CD14-positive monocyte (primary cell): ENCODE results near the gene PSMD12. TPM values are rescaled to one million over a fixed set of nuclear protein-coding genes. Genes with fewer than 3 reads are reported as not detected.

Source experiments
- DNase-seq, 3 donors: peaks; one replicate each; pipeline ENCODE4 v3.0.0-alpha.2; 2011 to 2022
- H2AFZ ChIP-seq: 2 replicates; pipeline ENCODE4 v1.6.0; 2012; ENCODE audit warnings: mild to moderate bottlenecking, low read depth, low read length, inconsistent platforms; ENCODE audit not compliant: insufficient read depth, poor library complexity, severe bottlenecking
- H3K27ac ChIP-seq, 2 donors: 1 replicate in 1 of 2; 2 replicates in 1 of 2; pipeline ENCODE4 v1.5.1; 2012 to 2013; ENCODE audit warnings: low read length in 2 of 2, control low read depth in 1 of 2, inconsistent platforms in 1 of 2, low read depth in 1 of 2, mild to moderate bottlenecking in 1 of 2
- H3K27me3 ChIP-seq, 2 donors: one replicate each; pipeline versions ENCODE4 v1.6.0 to v1.6.1; 2011 to 2013; ENCODE audit warnings: low read length in 2 of 2; ENCODE audit not compliant: control insufficient read depth in 2 of 2, insufficient read depth in 2 of 2
- H3K36me3 ChIP-seq, 2 donors: replicated peaks in 1 of 2; 1 replicate in 1 of 2; 2 replicates in 1 of 2; pipeline versions ENCODE4 v1.5.1 to v1.6.1; 2012 to 2013; ENCODE audit warnings: low read length in 2 of 2, control low read depth in 1 of 2, inconsistent platforms in 1 of 2, mild to moderate bottlenecking in 1 of 2; ENCODE audit not compliant: insufficient read depth in 2 of 2, control insufficient read depth in 1 of 2
- H3K4me1 ChIP-seq, 2 donors: 1 replicate in 1 of 2; 2 replicates in 1 of 2; pipeline versions ENCODE4 v1.5.1 to v1.6.1; 2012 to 2013; ENCODE audit warnings: low read length in 2 of 2, control low read depth in 1 of 2, inconsistent platforms in 1 of 2, mild to moderate bottlenecking in 1 of 2, moderate library complexity in 1 of 2; ENCODE audit not compliant: insufficient read depth in 2 of 2, control insufficient read depth in 1 of 2
- H3K4me2 ChIP-seq: replicated peaks from 2 replicates; pipeline ENCODE3; 2012; ENCODE audit warnings: low read length, moderate library complexity, mild to moderate bottlenecking; ENCODE audit not compliant: poor library complexity, severe bottlenecking; ENCODE audit errors: extremely low read depth
- H3K4me3 ChIP-seq, 3 experiments: fragments of 200-600 bp in 1 of 3; sonication (generic) in 1 of 3; replicated peaks in 1 of 3; 1 replicate in 2 of 3; 2 replicates in 1 of 3; pipeline ENCODE4 v1.5.1; 2011 to 2013; ENCODE audit warnings: low read length in 3 of 3, mild to moderate bottlenecking in 3 of 3, control low read depth in 2 of 3, low read depth in 2 of 3, inconsistent platforms in 1 of 3, moderate library complexity in 1 of 3
- H3K79me2 ChIP-seq: 2 replicates; pipeline ENCODE4 v1.6.0; 2012; ENCODE audit warnings: mild to moderate bottlenecking, control low read depth, inconsistent platforms, low read length, moderate library complexity; ENCODE audit not compliant: insufficient read depth
- H3K9ac ChIP-seq: 2 replicates; pipeline ENCODE4 v1.6.0; 2017; ENCODE audit warnings: low read length, mild to moderate bottlenecking; ENCODE audit not compliant: insufficient read depth, poor library complexity, severe bottlenecking
- H3K9me3 ChIP-seq, 2 donors: replicated peaks in 1 of 2; 1 replicate in 1 of 2; 2 replicates in 1 of 2; pipeline versions ENCODE4 v1.5.1 to v1.6.1; 2012 to 2013; ENCODE audit warnings: low read length in 2 of 2, control low read depth in 1 of 2; ENCODE audit not compliant: control insufficient read depth in 1 of 2, insufficient read depth in 1 of 2
- H4K20me1 ChIP-seq: 2 replicates; pipeline ENCODE4 v1.6.0; 2012; ENCODE audit warnings: mild to moderate bottlenecking, low read length, control low read depth, moderate library complexity; ENCODE audit not compliant: insufficient read depth
- H3K27ac Mint-ChIP-seq, 7 donors: one replicate each; pipeline ENCODE4 v1.8.0; 2020; ENCODE audit warnings: mild to moderate bottlenecking in 7 of 7, mixed read lengths in 7 of 7, moderate library complexity in 6 of 7, inconsistent platforms in 2 of 7
- H3K27me3 Mint-ChIP-seq, 3 donors: one replicate each; pipeline ENCODE4 v1.8.0; 2021 to 2022; ENCODE audit warnings: low read depth in 3 of 3, mild to moderate bottlenecking in 3 of 3, mixed read lengths in 3 of 3, moderate library complexity in 3 of 3, inconsistent platforms in 1 of 3
- H3K36me3 Mint-ChIP-seq, 2 donors: one replicate each; pipeline ENCODE4 v1.8.0; 2020; ENCODE audit warnings: mixed read lengths in 2 of 2, inconsistent platforms in 1 of 2, mild to moderate bottlenecking in 1 of 2
- H3K4me1 Mint-ChIP-seq: one replicate; pipeline ENCODE4 v1.8.0; 2020; ENCODE audit warnings: mild to moderate bottlenecking, mixed read lengths
- H3K4me3 Mint-ChIP-seq, 2 donors: one replicate each; pipeline ENCODE4 v1.8.0; 2020; ENCODE audit warnings: mild to moderate bottlenecking in 2 of 2, mixed read lengths in 2 of 2, moderate library complexity in 1 of 2
- H3K9me3 Mint-ChIP-seq, 7 donors: one replicate each; pipeline ENCODE4 v1.8.0; 2020 to 2022; ENCODE audit warnings: mixed read lengths in 7 of 7, mild to moderate bottlenecking in 6 of 7, moderate library complexity in 6 of 7, inconsistent platforms in 2 of 7
- WGBS: methylation state at CpG from one replicate; pipeline ENCODE4 v1.1.5; 2013; ENCODE audit warnings: missing lambda C conversion rate; ENCODE audit not compliant: insufficient coverage; 5-methylcytosine and 5-hydroxymethylcytosine counted together
- intact Hi-C, 2 donors: fragments of 100-400 bp; cut with micrococcal nuclease; formaldehyde crosslinking; loops; one replicate each; pipeline versions ENCODE4 v1.15.0 to v1.15.1; 2023
- polyA plus RNA-seq, 3 donors: library from polyadenylated mRNA; depleted of rRNA in 1 of 3; unstranded in 2 of 3; stranded (reverse) in 1 of 3; fragments of 300-500 nt in 2 of 3; fragments of >200 nt in 1 of 3; fragmentation: Illumina TruSeq in 2 of 3; gene quantifications; 1 replicate in 2 of 3; 2 replicates in 1 of 3; pipeline ENCODE4 v1.2.3, GENCODE V29; 2012 to 2021
- TF ChIP-seq, protein P1 (sequence below): fragments of 200-600 bp; IDR thresholded peaks from one replicate; pipeline ENCODE4 v1.8.0; 2022; ENCODE audit warnings: antibody characterized with exemption, mild to moderate bottlenecking

The PSMD12 gene
- polyA plus RNA-seq, 3 donors, result 16.2 to 30.7 (median 17.8) TPM

DNA sequence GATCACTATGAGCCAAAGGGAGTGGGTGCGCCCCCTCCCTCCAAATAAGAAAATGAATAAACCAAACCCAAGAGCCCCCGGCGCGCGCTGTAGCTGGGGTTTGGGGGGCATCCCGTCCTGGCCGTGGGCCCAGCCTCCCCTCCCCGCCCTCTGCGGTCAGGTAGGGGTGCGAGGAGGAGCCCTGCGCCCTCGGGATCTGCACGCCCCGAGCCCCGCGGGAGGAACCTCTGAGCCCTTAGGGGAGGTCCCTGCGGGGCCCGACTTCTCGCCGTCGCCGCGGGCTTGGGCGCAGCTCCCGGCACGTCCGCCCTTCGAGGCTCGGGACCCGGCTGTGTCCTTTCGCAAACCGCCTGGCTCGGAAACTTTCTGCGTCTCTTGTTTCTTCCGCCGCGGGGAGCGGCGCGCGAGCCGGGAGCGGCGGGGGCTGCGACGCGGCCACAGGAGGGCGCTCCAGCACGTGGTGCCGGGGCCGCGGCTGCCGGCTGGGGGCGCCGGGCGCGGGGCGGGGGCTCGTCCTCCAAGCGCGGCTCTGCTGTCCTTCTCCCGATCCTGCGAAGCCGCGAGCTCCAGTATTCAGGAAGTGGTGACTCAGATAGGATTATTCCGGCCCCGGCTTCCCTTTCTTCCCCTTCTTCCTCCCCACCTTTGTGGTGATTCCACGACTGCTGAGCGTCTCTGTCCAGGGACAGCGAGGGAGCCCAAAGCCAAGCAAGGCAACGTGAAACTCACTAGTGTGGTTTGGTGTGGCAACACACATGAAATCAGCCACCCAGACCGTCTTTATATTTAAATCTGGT is 12.3 kb upstream of the PSMD12 start:
- H3K4me1 ChIP-seq, result peaks cover 24 to 25% of the 10 kb centered on the region in 2 donors
- H3K27me3 Mint-ChIP-seq, result peaks cover 0 to 14% (median 0%) of the 10 kb centered on the region in 3 donors
- WGBS, result under 1% methylated on average over 60 of the region's 72 CpGs

More for the DNA sequence above, 12.3 kb upstream of the PSMD12 start:
- Histone ChIP-seq H4K20me1 (peaks cover 44% of the 10 kb centered on the region), H3K4me3 (peak overlapping the region; percentile 87 to 99 (median 93)), H3K9me3 (no peaks in the 10 kb centered on the region), H3K27ac (peak overlapping the region; percentile 61 to 92), H3K79me2 (peaks cover 18% of the 10 kb centered on the region), H3K27me3 (no peaks in the 10 kb centered on the region), H3K36me3 (peaks cover 0 to 6% of the 10 kb centered on the region in 2 donors), H2AFZ (peak overlapping the region; percentile 86), H3K9ac (peak overlapping the region; percentile 92), H3K4me2 (peak overlapping the region; percentile 96)
- DNase-seq, result peak; percentile 46 to 75 (median 66)
- intact Hi-C loops, result loop anchor here (2.0 to 10.0 kb wide), 3 partner anchors 54 to 96 kb away; no protein-coding TSS in a partner anchor
- Mint-ChIP-seq H3K27ac (peak overlapping the region; percentile 36 to 92 (median 80)), H3K9me3 (peaks cover 0 to 5% (median 0%) of the 10 kb centered on the region in 7 donors), H3K4me3 (peak overlapping the region; percentile 90 to 93), H3K4me1 (peaks cover 35% of the 10 kb centered on the region), H3K36me3 (peaks cover 2 to 16% of the 10 kb centered on the region in 2 donors)
- TF ChIP-seq, protein P1, sequence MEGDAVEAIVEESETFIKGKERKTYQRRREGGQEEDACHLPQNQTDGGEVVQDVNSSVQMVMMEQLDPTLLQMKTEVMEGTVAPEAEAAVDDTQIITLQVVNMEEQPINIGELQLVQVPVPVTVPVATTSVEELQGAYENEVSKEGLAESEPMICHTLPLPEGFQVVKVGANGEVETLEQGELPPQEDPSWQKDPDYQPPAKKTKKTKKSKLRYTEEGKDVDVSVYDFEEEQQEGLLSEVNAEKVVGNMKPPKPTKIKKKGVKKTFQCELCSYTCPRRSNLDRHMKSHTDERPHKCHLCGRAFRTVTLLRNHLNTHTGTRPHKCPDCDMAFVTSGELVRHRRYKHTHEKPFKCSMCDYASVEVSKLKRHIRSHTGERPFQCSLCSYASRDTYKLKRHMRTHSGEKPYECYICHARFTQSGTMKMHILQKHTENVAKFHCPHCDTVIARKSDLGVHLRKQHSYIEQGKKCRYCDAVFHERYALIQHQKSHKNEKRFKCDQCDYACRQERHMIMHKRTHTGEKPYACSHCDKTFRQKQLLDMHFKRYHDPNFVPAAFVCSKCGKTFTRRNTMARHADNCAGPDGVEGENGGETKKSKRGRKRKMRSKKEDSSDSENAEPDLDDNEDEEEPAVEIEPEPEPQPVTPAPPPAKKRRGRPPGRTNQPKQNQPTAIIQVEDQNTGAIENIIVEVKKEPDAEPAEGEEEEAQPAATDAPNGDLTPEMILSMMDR, result peak; percentile 85
